Sigmoid colon (tissue), 4 donors: ENCODE results near the gene PLA1A.

ENCODE experiments used
- CTCF ChIP-seq, 4 experiments: fragments of 450-650 bp in 3 of 4; fragments of 200-600 bp in 1 of 4; IDR thresholded peaks; one replicate each; pipeline ENCODE4 v1.5.1; 2016 to 2019; ENCODE audit warnings: antibody characterized with exemption in 4 of 4, mild to moderate bottlenecking in 3 of 4, moderate library complexity in 2 of 4
- EP300 ChIP-seq, 4 donors: sonication (generic); formaldehyde crosslinking; IDR thresholded peaks; one replicate each; pipeline ENCODE4 v1.6.1; 2017; ENCODE audit warnings: antibody characterized with exemption in 4 of 4
- POLR2A ChIP-seq, 2 donors: fragments of 450-650 bp; IDR thresholded peaks; one replicate each; pipeline ENCODE4 v1.6.1; 2016; ENCODE audit warnings: antibody characterized with exemption in 2 of 2, mild to moderate bottlenecking in 2 of 2, moderate library complexity in 2 of 2
- POLR2AphosphoS5 ChIP-seq, 4 donors: sonication (generic); formaldehyde crosslinking; IDR thresholded peaks; one replicate each; pipeline ENCODE4 v1.6.1; 2017; ENCODE audit warnings: antibody characterized with exemption in 4 of 4

GRCh38 chr3:119630880-119631329 lies 33.2 kb downstream of the PLA1A start:
- TF ChIP-seq POLR2A (IDR thresholded peaks at IDR 0.05) = no peak
- TF ChIP-seq EP300 (IDR thresholded peaks at IDR 0.05) = no peak
- TF ChIP-seq CTCF (IDR thresholded peaks at IDR 0.05) = no peak
- TF ChIP-seq POLR2AphosphoS5 (IDR thresholded peaks at IDR 0.05) = no peak
